ENCODE results near the gene FOXP3. TPM values are rescaled to one million over a fixed set of nuclear protein-coding genes. Genes with fewer than 3 reads are reported as not detected.

Gene FOXP3
- total RNA-seq, 1 experiment from 2014 or later = not detected

DNA sequence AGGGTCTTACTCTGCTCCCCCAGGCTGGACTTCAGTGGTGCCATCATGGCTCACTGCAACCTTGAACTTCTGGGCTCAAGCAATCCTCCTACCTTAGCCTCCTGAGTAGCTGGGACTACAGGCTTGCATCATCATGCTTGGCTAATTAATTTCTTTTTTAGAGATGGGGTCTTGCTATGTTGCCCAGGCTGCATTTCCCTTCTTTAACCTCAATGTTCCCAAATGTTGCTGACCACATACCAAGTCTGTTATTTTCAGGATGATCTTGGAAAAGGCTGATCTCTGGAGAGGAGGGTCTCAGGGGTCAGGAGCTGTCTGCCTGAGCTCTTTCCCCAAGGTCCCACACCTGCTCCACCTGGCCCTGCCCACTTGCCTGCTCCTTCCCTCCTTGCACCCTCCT, 44.4 kb downstream of the FOXP3 start:
- DNase-seq (ENCODE audit: low read depth) = no peak

DNA sequence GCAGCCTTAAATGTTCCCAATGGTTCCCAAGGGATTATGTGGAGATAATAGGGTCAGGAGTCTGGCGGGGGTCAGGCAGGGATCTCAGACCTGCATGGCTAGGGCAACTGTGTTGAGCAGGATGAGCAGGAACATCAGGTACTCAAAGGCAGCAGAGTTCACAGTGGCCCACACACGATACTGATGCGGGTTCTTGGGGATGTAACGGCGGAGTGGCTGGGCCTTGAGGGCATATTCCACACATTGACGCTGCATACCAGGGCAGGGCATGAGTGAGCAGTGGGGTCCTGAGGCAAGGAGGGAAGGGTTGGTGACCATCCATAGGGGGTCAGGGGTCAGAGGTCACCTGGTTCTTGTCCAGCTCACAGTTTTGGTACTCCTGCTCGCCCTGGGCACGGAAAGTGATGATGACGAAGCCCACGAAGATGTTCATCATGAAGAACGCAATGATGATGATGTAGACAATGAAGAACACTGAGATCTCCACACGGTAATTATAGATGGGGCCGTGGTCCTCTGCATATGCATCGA, 49.4 kb downstream of the FOXP3 start:
- no peak for DNase-seq (ENCODE audit: low read depth)

DNA sequence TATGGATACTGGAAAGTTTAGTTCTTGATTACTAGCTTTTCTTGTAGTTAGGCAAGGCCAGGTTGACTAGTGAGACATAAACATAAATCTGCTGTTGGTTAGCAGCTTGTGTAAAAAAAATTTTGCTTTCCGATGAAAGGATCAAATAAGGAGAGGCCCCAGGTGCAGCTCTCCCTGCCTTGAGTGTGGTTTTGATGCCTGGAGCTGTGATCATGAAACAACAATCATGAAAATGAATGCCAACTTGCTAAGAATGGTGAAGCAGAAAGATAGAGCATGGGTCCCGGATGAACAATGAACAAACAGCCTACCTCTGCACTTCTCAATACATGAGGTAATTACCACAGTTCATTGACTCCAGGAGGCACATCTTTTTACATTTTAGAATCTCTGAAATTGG, 50.1 kb downstream of the FOXP3 start:
- DNase-seq (ENCODE audit: low read depth) = no peak

DNA sequence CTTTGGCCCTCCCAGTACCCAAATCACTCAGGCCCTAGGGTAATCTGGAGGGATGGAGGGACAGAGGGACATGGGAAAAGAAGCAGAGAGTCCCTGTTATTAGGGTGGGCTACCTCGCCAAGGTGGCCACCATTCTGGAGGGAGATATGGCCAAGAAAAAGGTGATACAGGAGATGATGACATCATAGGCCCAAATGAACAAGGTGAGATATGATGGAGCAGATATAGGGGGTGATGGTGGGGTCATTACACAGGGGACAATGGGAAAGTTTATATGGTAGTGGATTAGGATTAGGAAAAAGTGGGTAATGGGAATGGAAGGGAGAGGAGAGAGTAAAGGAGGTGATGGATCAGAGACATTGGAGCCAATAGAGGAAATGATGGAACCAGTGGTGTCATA, 51.6 kb downstream of the FOXP3 start:
- DNase-seq (ENCODE audit: low read depth) = no peak

DNA sequence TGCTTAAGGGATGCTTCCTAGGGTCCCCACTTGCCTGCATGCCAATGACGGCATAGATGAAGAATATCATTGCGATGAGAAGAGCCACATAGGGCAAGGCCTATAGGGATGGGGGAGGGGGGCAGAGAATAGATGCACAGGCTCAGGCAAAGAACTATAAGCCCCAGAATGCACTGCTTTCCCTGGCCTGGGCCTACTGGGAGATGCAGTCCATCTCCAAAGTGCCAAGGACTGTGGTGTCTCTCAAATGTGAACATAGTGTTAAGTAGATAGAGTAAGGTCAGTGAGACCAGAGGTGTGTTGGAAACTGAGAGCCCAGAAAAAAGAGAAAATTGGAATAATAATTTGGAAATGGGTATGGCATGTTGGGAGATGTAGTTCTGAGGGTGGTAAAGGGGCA, 52.3 kb downstream of the FOXP3 start:
- DNase-seq (ENCODE audit: low read depth) = no peak

DNA sequence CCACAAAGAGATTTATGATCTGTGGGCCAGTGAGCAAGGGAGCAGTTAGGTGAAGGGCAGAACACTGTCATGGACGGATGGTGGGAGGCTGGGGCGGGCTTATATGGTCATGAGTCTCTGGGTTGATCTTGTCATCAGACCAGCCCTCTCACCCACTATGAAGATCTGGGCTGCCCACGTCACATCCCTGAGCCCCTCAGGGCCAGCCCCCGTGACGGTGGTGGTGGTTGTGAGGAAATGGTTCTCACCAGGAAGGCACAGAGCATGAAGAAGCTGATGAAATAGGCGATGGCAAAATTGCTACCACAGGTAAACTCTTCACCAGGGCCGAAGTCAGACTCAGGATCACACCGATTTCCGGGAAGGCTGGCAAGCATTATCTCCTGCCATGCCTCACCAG, 53.4 kb downstream of the FOXP3 start:
- DNase-seq (ENCODE audit: low read depth) = no peak

DNA sequence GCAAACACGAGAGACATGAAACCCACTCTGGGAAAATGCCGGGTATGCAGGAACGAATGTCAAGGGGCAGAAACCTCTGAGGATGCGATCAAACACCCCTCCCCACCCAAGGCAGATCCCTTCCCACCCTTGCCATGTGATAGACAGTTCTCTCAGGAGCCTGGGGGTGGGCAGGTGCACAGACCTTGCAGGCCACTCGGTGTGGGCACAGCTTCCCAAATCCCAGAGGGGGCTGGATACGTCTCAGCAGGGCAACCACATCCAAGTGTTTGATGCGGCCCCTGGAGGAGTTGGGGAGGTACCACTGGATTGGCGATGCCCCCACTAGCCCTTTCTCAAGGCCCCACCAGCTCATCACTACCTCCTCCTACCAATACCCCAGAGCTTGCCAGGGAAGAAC, 54.1 kb downstream of the FOXP3 start:
- no peak for DNase-seq (ENCODE audit: low read depth)

DNA sequence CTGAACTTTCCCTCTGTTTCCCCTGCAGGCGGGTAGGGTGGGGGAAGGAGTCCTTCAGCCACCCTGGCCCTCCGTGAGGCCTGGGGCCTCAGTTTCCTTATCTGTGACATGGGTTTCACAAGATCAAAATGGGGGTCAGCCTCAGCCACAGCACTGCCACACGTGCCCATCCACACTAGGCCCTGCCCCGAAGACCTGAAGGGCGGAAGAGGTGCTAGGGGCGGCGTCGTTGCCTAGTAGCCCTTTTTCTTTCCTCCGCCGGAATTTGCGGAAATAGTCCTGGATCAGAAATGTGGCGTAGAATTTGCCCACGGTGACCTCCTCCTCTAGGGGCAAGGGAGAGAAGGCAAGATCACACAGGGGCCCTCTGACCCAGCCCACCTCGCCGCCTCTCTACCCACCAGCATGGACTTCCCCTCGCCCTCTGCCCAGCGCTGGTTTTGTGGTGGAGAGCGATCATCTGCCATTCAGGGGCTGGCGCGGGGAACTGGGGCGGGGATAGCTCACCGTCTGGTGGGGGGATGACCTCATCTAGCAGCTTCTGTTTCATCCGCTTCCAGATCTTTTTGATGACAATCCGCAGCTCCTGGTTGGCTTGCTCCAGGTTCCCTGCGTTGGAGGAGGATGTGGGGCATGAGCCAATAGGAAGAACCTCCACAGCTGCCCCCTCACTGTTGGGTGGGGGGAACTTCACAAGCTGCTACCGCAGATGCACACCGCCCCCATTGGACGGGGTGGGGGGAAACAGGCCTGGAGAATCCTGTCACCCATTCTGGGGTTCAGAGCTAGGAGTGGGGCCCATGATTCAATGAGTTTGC, 54.9 kb downstream of the FOXP3 start:
- no peak for DNase-seq (ENCODE audit: low read depth)

DNA sequence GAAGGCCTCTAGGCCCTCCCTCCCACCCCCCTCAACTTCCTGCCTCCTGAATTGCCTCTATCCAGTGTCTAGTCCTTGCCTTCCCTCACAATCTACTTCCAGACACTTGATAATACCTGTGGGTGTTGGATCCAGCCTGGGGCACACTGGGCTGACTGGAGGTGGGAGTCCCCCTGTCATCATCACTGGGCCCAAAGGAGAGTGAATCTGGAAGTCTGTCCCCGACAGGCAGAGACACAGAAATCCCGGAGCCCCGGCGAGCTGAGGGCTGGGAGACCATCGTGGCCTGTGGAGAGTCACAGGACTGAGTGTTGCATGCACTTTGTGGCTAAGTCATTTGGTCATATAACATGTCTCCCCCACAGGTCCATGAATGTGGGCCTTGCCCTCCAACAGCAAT, 56.1 kb downstream of the FOXP3 start:
- no peak for DNase-seq (ENCODE audit: low read depth)

DNA sequence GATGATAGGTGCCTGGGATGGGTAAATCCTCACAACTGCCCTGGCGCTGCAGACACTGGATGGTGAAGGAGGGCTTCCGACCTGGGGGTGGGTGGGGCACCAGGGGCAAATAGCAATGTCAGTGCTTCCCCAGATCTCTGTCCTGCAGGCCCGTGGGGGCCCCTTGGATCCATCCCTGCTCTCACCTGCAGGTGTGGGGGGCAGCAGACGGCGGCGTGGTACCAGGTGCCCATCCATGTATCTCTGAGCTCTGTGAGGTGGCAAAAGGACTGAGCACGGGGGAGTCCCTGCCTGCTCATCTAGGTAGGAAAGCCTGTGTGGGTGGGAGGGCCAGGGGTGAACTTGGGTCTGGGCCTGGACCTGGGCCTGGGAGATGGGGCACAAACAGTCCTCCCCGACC, 58.0 kb downstream of the FOXP3 start:
- no peak for DNase-seq (ENCODE audit: low read depth)

DNA sequence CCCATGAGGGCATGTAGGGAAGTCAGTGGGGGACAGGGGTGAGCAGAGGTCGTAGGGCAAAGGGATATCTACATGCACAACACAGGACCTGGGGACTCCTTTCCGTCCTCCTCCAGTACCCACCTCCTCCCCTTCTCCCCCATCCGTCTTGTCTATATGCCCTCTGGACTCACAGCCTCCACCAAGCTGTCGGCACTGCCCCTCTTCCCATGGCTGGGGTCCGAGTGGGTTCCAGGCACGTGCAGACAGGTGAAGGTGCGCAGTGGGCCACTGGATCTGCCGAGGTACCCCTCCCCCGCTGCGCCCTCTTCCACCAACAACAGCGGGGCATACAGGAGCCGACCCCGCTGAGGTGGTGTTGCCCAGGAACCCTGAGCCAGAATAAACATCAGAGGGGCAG, 59.1 kb downstream of the FOXP3 start:
- DNase-seq (ENCODE audit: low read depth) = no peak

DNA sequence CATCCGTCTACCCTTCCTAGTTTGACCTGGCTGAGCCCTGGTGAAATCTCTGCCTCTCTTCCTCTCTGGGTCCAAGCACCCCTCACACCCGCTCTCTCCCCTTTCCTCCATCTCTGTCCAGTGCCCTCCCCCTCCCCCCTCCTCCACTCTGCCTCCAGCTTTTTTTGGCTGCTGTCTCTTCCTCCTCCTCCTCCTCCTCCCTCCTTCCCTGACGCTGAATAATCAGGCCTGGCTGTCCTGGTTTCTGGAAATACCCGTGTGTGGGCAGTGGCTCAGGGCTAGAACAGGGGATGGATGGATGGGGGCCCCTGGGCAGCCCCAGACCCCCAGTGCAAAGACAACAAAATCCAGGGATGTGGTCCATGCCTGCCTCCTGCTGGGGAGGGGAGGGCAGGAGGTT, 59.8 kb downstream of the FOXP3 start:
- DNase-seq (ENCODE audit: low read depth) = no peak

DNA sequence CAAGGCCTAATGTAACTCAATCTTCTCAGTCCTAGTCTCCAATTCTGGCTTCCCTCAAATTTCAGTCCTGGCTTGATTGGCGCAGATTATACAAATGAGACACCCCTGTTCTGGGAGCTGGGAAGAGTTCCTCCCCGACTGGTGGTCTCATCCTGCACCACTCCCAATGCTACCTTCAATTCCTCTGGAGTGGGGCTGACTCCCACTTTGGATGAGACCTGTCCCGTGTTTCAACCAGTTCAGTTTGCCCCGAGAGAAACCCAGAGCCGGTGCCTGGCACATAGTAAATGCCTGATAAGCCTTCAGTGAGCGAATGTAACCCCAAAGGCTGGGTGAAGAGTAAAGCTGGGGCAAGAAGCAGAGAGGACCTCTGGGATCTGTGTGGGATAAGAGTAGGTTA, 60.5 kb downstream of the FOXP3 start:
- no peak for DNase-seq (ENCODE audit: low read depth)

DNA sequence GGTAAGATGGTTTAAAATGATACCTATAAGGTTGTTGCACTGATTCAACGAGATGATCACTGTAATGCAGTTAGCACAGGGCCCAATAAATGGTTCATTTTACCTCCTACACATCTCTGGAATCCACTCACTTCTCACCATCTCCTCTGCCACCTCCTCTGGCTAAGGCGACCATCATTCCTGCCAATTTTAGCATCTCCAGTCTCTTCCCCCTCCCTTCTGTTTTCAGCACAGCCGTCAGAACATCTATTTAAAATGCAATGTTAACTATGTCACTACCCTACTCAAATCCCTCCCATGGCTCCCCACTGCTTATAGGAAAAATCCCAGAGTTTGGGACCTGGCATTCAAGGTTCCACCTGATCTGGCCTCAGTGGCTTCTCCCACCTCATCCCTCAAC, 61.0 kb downstream of the FOXP3 start:
- no peak for DNase-seq (ENCODE audit: low read depth)

DNA sequence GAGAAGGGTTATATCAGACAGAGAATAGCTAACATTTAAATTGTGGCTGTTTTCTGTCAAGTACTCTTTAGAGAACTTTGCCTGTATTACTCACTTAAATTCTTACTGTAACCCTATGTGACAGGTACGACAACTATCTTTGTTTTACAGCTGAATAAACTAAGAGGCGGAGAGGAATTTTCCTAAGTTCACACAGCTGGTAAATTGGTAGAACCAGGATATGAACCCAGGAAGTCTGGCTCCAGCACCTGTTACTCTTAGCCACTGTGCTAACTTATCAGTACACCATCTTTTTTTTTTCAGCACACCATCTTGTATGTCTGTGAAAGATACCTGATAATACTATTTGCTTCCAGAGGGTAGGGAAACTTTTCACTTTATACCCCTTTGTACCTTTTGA, 62.5 kb downstream of the FOXP3 start:
- DNase-seq (ENCODE audit: low read depth) = no peak

Other genes starting within 250 kb of the FOXP3 start
- gene TFE3, start 221.4 kb downstream of the FOXP3 start, total RNA-seq (2014; rRNA removed) = 58.9 and 61.5 TPM in 2 replicates
- not detected in 2 replicates for gene CCDC120, start 205.7 kb downstream of the FOXP3 start, total RNA-seq (2014; rRNA removed)
- 17.5 and 18.5 TPM in 2 replicates for gene PRAF2, start 190.7 kb downstream of the FOXP3 start, total RNA-seq (2014; rRNA removed)
- 44.9 and 52.1 TPM in 2 replicates for gene WDR45, start 184.8 kb downstream of the FOXP3 start, total RNA-seq (2014; rRNA removed)
- gene GPKOW, start 141.0 kb downstream of the FOXP3 start, total RNA-seq (2014; rRNA removed) = 25.4 and 26.2 TPM in 2 replicates
- gene MAGIX, start 102.0 kb downstream of the FOXP3 start, total RNA-seq (2014; rRNA removed) = 3.8 and 4.0 TPM in 2 replicates
- gene PLP2, start 92.8 kb downstream of the FOXP3 start, total RNA-seq (2014; rRNA removed) = 61.6 and 83.5 TPM in 2 replicates
- 8.1 and 8.5 TPM in 2 replicates for gene PRICKLE3, start 78.3 kb downstream of the FOXP3 start, total RNA-seq (2014; rRNA removed)
- gene SYP, start 64.5 kb downstream of the FOXP3 start, total RNA-seq (2014; rRNA removed) = 1.4 and 2.0 TPM in 2 replicates
- gene CACNA1F, start 31.4 kb downstream of the FOXP3 start, total RNA-seq (2014; rRNA removed) = not detected in 2 replicates
- 11.2 and 11.8 TPM in 2 replicates for gene CCDC22, start 29.2 kb downstream of the FOXP3 start, total RNA-seq (2014; rRNA removed)
- 6.1 and 6.9 TPM in 2 replicates for gene PPP1R3F, start 5.1 kb upstream of the FOXP3 start, total RNA-seq (2014; rRNA removed)
- gene GAGE10, start 38.9 kb upstream of the FOXP3 start, total RNA-seq (2014; rRNA removed) = not detected in 2 replicates
- not detected in 2 replicates for gene GAGE12J, start 57.3 kb upstream of the FOXP3 start, total RNA-seq (2014; rRNA removed)
- gene GAGE13, start 66.9 kb upstream of the FOXP3 start, total RNA-seq (2014; rRNA removed) = not detected in 2 replicates

Measured in LHCN-M2 (cell line).